Left lobe of liver (tissue), 2 donors: ENCODE data around the gene CCDC190. TPM values are rescaled to one million over a fixed set of nuclear protein-coding genes. Genes with fewer than 3 reads are reported as not detected.
"Not testable (repeated sequence)": the region's sequence is repeated elsewhere in the genome, so short reads cannot be mapped to it uniquely, and the experiment has no call there.

Experiments
- ATAC-seq: fragments of 200-7000 bp; cut with Tn5 transposase; one replicate; pipeline ENCODE4 v1.9.1; 2020; ENCODE audit warnings: mild to moderate bottlenecking, moderate library complexity
- DNase-seq: peaks from one replicate; pipeline ENCODE4 v3.0.0-alpha.2; 2020; ENCODE audit warnings: low spot score
- total RNA-seq: library from RNA; stranded (reverse); gene quantifications from one replicate; pipeline ENCODE4 v1.2.1, GENCODE V29; 2021
- donor health status: DM: no; HTN: no; CAD: no; lungs with moderate emphysema.
- donor health status: DM: no; HTN: yes; CAD: no.

CCDC190 gene
- total RNA-seq, 1 donor from 2014 or later = not detected

DNA sequence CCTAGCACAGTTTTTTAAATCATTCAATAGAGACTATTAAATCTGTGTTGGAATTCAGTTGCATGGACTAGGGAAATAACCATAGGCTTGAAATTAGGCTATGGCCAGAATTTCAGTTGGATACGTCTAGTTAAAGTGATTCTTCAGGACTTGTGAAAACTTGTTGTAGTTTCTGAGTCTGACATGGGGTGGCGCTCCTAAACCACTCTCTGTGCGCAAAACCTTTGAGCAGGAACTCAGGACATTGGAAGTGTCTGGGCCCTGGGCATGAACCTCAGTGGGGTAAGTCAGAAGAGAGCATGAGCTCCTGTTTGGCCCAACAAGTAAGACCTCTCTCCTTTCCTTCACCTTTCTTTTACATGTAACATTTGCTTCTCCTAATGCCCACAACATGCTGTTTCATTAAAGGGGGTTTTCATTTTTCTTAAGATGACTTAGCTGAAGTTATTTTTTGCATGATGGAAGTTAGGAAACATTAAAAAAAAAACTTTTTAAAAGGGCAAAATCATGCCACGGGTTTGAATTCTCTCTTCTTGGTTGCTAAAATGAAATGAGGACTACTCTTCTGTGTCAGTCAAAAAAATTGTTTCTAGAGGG lies 17.1 kb upstream of the CCDC190 start:
- DNase-seq (no peak), ATAC-seq (peak; percentile 64)

GRCh38 chr1:162877412-162877811 lies 16.4 kb upstream of the CCDC190 start:
- DNase-seq (no peak), ATAC-seq (no peak)

DNA sequence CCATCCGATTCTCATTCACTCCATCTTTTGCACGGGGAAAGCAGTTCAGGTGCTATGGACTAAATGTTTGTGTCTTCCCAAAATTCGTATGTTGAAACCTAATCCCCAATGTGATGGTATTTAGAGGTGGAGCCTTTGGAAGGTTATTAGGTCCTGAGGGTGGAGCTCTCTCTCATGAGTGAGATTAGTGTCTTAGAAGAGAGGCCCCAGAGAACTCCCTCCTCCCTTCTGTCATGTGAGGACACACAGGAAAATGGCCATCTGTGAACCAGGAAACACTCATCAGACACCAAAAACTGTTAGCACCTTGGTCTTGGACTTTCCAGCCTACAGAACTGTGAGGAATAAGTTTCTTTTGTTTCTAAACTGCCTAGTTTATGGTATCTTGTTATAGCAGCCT lies 15.8 kb upstream of the CCDC190 start:
- DNase-seq (no peak), ATAC-seq (no peak)

DNA sequence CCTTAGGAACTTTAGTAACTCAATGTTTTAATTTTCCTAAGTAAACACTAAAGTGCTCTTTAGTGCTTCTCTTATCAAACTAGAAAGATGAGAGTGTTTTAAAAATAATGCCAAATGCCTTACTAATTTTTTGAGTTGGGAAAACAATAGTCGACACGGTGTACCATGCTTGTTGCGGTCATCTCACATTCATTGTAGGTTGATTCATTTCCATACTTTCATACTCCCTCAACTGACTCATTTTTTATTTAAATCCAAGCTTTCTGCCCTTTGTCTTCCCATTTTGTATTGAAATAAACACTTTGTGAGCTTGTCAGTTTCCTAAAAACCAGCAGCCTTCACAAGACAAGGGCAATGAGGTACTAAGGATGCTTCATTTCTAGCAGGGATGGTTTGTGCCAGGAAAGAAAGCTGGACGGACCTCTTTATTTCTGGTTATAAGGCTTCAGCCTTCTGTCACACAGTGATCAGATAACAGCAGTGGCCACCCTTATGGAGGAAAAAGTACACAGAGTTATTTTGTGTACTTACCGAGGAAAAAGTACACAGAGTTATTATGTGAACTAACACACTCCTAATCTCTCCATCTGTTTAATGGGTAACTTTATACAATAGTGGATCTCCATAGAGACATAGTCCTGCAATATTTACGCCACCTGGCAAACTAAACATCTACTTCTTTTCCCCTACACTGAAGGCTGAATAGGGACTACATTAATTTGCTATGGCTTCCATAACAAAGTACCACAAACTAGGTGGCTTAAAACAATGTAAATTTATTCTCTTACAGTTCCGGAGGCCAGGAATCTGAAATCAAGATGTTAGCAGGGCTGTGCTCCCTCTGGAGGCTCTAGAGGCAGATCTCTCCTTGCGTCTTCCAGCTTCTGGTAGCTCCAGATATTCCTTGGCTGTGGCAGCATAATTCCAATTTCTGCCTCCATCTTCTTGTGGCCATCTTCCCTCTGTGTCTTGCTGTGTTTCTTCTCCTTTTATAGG lies 13.0 kb upstream of the CCDC190 start:
- DNase-seq (no peak), ATAC-seq (peak; percentile 93)

DNA sequence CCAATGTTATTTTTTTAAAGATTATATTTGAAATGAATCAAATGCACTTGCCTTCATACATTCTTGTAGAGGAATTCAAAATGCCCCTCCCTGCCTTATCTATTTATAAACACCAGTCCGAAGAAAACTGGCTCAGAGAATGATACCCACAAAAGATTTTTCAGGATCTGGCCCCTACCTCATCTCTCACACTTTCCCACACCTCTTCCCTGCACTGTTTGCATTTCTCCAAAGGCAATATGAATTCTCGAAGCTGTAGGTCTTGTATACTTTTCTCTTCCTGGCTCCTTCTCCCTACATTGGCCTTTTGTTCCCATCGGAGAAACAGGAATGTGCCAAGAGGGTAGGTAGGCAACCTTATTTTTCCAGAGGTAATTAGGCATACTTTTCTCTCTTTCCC lies 12.0 kb upstream of the CCDC190 start:
- ATAC-seq (no peak), DNase-seq (no peak)

DNA sequence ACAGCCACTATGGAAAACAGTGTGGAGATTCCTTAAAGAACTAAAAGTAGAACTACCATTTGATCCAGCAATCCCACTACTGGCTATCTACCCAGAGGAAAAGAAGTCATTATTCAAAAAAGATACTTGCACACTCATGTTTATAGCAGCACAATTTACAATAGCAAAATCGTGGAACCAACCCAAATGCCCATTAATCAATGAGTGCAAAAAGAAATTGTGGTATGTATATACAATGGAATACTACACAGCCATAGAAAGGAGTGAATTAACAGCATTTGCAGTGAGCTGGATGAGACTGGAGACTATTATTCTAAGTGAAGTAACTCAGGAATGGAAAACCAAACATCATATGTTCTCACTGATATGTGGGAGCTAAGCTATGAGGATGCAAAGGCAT lies 10.4 kb upstream of the CCDC190 start:
- DNase-seq, ATAC-seq: not testable (repeated sequence)

GRCh38 chr1:162868972-162869371 lies 8.0 kb upstream of the CCDC190 start:
- no peak for DNase-seq
- no peak for ATAC-seq

- ATAC-seq (no peak), DNase-seq (no peak)
Observed at GRCh38 chr1:162861625-162862024, 650 bp upstream of the CCDC190 start.

- ATAC-seq (peak; percentile 21), DNase-seq (no peak)
Observed at GRCh38 chr1:162859191-162859590, 1.8 kb downstream of the CCDC190 start.

DNA sequence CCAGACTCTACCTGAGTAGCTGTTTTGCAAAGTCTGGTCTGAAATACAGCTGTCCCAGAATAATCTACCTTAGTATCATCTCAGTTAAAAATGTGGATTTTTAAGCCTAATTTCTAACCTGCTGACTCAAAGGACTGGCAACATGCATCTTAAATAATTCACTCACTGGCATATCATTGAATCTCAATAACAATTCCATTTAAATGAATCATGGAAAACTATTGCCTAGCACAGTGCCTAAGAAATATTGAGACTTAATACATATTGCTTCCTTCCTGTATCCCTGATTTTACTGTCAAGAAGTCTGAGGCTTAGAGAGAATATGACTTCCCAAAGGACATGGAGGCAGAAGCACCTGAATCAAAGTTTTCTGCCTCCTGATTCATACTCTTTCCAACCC lies 3.1 kb downstream of the CCDC190 start:
- DNase-seq (no peak), ATAC-seq (no peak)

GRCh38 chr1:162856260-162856659 lies 4.7 kb downstream of the CCDC190 start:
- no peak for ATAC-seq
- no peak for DNase-seq

GRCh38 chr1:162855461-162856150 lies 5.4 kb downstream of the CCDC190 start:
- ATAC-seq (no peak), DNase-seq (no peak)

GRCh38 chr1:162854245-162854882 lies 6.6 kb downstream of the CCDC190 start:
- ATAC-seq = peak; percentile 92
- DNase-seq = no peak

GRCh38 chr1:162851341-162851740 lies 9.6 kb downstream of the CCDC190 start:
- ATAC-seq (no peak), DNase-seq (no peak)

DNA sequence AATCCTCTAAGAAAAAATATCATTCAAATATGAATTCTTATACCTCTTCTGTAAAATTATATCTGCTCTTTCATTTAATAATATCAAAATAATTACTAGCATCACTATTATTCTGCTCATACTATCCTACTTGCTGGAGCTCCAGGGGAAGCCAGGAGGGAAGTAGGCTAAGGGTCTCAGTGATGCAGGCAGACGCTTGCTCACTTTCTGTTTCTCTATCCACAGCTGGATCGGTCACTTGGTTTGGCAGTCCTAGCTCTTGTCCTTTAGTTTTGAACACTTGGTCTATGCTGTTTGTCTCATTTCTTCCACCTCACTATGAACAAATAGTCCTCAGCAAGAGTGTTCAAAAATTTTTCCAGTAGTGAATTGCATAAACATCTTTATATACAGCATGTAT lies 11.3 kb downstream of the CCDC190 start:
- DNase-seq (no peak), ATAC-seq (no peak)

DNA sequence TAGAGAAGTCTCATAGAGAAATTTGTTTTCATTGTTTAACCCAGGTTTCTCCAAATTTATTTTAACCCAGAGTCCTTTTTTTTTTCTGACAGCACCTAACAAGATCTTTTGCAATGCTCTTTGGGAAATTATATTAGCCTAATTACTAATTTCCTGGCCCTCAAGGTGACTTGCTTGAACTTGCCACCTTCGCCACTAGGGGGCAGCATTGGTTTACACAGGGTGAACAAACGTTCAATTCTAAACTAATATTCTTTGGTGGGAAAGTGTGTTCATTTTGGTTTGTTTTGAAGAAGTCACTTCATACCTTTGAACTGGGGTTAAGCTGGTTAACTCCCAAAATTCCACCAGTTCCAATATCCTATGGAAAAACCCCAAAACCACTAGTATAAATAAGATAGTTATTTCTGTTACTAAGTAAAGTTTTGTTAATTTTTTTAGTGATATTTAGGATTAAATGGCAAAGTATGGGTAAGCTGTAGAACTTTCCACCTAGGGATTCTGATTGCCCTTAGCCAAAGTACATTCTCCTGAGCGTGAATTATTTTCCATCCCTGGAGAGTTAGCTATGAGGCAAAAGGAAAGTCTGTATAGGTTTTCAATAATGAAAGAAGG lies 13.0 kb downstream of the CCDC190 start:
- ATAC-seq = peak; percentile 90
- peak; percentile 69 for DNase-seq

- DNase-seq (no peak), ATAC-seq (no peak)
Observed at GRCh38 chr1:162846256-162847212, 14.4 kb downstream of the CCDC190 start.

- no peak for DNase-seq
- no peak for ATAC-seq
Observed at GRCh38 chr1:162844153-162844552, 16.8 kb downstream of the CCDC190 start.

DNA sequence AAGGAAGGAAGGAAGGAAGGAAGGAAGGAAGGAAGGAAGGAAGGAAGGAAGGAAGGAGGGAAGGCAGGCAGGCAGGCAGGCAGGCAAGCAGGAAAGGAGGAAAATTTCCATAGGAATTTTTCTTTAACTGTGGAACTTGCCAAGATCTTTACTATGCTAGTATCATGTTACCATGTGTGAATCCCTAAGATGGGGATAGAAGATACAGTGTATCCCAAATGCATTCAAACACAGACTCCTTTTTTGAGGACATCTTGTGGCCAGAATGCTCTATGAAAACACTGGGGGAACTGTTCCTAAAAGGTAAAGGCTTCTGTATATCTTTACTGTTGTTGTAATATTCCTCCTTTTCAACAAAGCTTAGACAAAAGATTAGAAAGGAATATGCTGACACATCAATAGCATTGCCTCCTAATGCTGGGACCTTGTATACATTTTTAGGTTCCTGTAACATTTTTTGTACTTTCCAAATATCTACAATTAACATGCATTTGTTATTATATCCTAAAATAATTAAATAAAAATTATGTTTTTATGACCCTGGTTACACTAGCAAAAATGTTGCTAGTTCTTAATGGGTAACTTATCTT lies 20.6 kb downstream of the CCDC190 start:
- no peak for ATAC-seq
- no peak for DNase-seq
